Mesenchymal stem cell (in vitro differentiated cells and primary cell): ENCODE measurements around the gene IL26.

Source experiments
- DNase-seq: peaks from one replicate; pipeline ENCODE4 v3.0.0-alpha.2; 2013
- H2AFZ ChIP-seq: one replicate; pipeline ENCODE4 v1.6.1; 2013; ENCODE audit warnings: low read depth, mild to moderate bottlenecking, control low read depth, inconsistent platforms, low read length, moderate library complexity
- H2AK5ac ChIP-seq: 2 replicates; pipeline ENCODE4 v1.6.1; 2013; ENCODE audit warnings: low read length, moderate library complexity, mild to moderate bottlenecking, inconsistent platforms; ENCODE audit not compliant: severe bottlenecking
- H2BK120ac ChIP-seq: one replicate; pipeline ENCODE4 v1.6.1; 2013; ENCODE audit warnings: low read depth, mild to moderate bottlenecking, inconsistent platforms, low read length, moderate library complexity
- H2BK12ac ChIP-seq, 2 experiments: one replicate each; pipeline ENCODE4 v1.6.1; 2013; ENCODE audit warnings: inconsistent platforms in 2 of 2, low read length in 2 of 2, mild to moderate bottlenecking in 2 of 2, moderate library complexity in 2 of 2, control low read depth in 1 of 2
- H2BK15ac ChIP-seq: one replicate; pipeline ENCODE4 v1.6.1; 2013; ENCODE audit warnings: mild to moderate bottlenecking, low read depth, inconsistent platforms; ENCODE audit not compliant: poor library complexity, severe bottlenecking
- H2BK5ac ChIP-seq: 2 replicates; pipeline ENCODE4 v1.6.1; 2013; ENCODE audit warnings: low read depth, mild to moderate bottlenecking, low read length, control low read depth, inconsistent platforms; ENCODE audit not compliant: poor library complexity, severe bottlenecking
- H3K14ac ChIP-seq, 2 experiments: one replicate each; pipeline ENCODE4 v1.6.1; 2013; ENCODE audit warnings: inconsistent platforms in 2 of 2, low read length in 2 of 2, control low read depth in 1 of 2, mild to moderate bottlenecking in 1 of 2, moderate library complexity in 1 of 2
- H3K18ac ChIP-seq, 2 experiments: one replicate each; pipeline ENCODE4 v1.6.1; 2013; ENCODE audit warnings: inconsistent platforms in 2 of 2, low read length in 2 of 2, control low read depth in 1 of 2, low read depth in 1 of 2, mild to moderate bottlenecking in 1 of 2
- H3K23ac ChIP-seq, 2 experiments: one replicate each; pipeline ENCODE4 v1.6.1; 2013; ENCODE audit warnings: inconsistent platforms in 2 of 2, low read length in 2 of 2, mild to moderate bottlenecking in 2 of 2, moderate library complexity in 2 of 2, control low read depth in 1 of 2
- H3K27ac ChIP-seq: 2 replicates; pipeline ENCODE4 v1.5.1; 2013; ENCODE audit warnings: mild to moderate bottlenecking, moderate library complexity, low read length, control low read depth, inconsistent platforms; ENCODE audit not compliant: poor library complexity, severe bottlenecking
- H3K27me3 ChIP-seq, 2 experiments: 2 replicates each; pipeline versions ENCODE4 v1.6.1 to v1.7.0; 2013; ENCODE audit warnings: low read length in 2 of 2, mild to moderate bottlenecking in 2 of 2, moderate library complexity in 2 of 2, control low read depth in 1 of 2, inconsistent platforms in 1 of 2; ENCODE audit not compliant: control insufficient read depth in 1 of 2, insufficient read depth in 1 of 2
- H3K36me3 ChIP-seq, 2 experiments: 2 replicates each; pipeline versions ENCODE4 v1.6.1 to v1.7.0; 2013; ENCODE audit warnings: low read length in 2 of 2, control low read depth in 1 of 2, inconsistent platforms in 1 of 2, low read depth in 1 of 2, mild to moderate bottlenecking in 1 of 2; ENCODE audit not compliant: insufficient read depth in 2 of 2, control insufficient read depth in 1 of 2
- H3K4ac ChIP-seq, 2 experiments: one replicate each; pipeline ENCODE4 v1.6.1; 2013; ENCODE audit warnings: inconsistent platforms in 2 of 2, low read length in 2 of 2, mild to moderate bottlenecking in 2 of 2, moderate library complexity in 2 of 2, control low read depth in 1 of 2, low read depth in 1 of 2
- H3K4me1 ChIP-seq: 2 replicates; pipeline ENCODE4 v1.6.1; 2013; ENCODE audit warnings: low read depth, low read length, control low read depth; ENCODE audit not compliant: control insufficient read depth, insufficient read depth
- H3K4me2 ChIP-seq: 2 replicates; pipeline ENCODE4 v1.6.1; 2013; ENCODE audit warnings: low read length, mild to moderate bottlenecking, inconsistent platforms; ENCODE audit not compliant: poor library complexity, severe bottlenecking
- H3K4me3 ChIP-seq, 2 experiments: 2 replicates each; pipeline versions ENCODE4 v1.5.1 to v1.7.0; 2013; ENCODE audit warnings: low read length in 2 of 2, mild to moderate bottlenecking in 2 of 2, control low read depth in 1 of 2, low read depth in 1 of 2; ENCODE audit not compliant: insufficient read depth in 1 of 2
- H3K79me1 ChIP-seq: replicated peaks from 2 replicates; pipeline ENCODE4 v1.6.1; 2013; ENCODE audit warnings: mild to moderate bottlenecking, control low read depth, low read length, inconsistent platforms; ENCODE audit not compliant: poor library complexity, severe bottlenecking
- H3K9ac ChIP-seq: 2 replicates; pipeline ENCODE4 v1.7.0; 2013; ENCODE audit warnings: mild to moderate bottlenecking, low read length, moderate library complexity
- H3K9me3 ChIP-seq: 2 replicates; pipeline ENCODE4 v1.7.0; 2013; ENCODE audit warnings: mild to moderate bottlenecking, low read length; ENCODE audit not compliant: control insufficient read depth
- H4K8ac ChIP-seq: one replicate; pipeline ENCODE4 v1.6.1; 2013; ENCODE audit warnings: inconsistent platforms, mild to moderate bottlenecking, low read length, moderate library complexity
- H4K91ac ChIP-seq: one replicate; pipeline ENCODE4 v1.6.1; 2013; ENCODE audit warnings: mild to moderate bottlenecking, low read length, inconsistent platforms
- WGBS: methylation state at CpG from one replicate; pipeline ENCODE4 v1.1.7; 2013; ENCODE audit warnings: mixed read lengths; 5-methylcytosine and 5-hydroxymethylcytosine counted together

IL26 gene

DNA sequence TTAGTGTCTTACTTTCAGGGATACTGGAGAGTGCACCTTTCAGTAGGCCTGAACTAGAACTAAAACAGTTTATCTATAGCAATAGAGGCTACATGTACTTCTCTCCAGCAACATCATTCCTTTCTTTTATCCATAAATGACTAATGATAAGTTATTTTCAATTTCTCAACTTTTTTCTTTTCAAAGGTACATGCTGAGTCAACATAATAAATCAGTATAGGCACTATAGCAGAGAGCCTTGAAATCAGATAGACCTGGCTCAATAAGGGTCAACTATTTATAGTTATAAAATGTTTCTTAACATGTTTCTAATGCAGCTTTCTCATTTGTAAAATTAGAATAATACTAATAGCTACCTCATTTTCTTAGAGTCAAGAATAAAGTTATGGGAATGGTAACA lies 22.2 kb upstream of the IL26 start:
- no peak overlapping the region for H3K27ac ChIP-seq
- H4K8ac ChIP-seq: no peak overlapping the region
- H3K9me3 ChIP-seq: peaks cover 5% of the 10 kb centered on the region
- H3K27me3 ChIP-seq: peaks cover 0 to 3% of the 10 kb centered on the region in 2 experiments
- DNase-seq: no peak
- H3K9ac ChIP-seq: no peak overlapping the region
- no peak overlapping the region for H3K4me3 ChIP-seq
- no peak overlapping the region for H3K4me2 ChIP-seq
- peaks cover 4% of the 10 kb centered on the region for H3K4me1 ChIP-seq
- no peak overlapping the region for H2BK15ac ChIP-seq
- no peak overlapping the region for H3K23ac ChIP-seq
- H4K91ac ChIP-seq: no peak overlapping the region
- no peak overlapping the region for H2BK12ac ChIP-seq
- no peak overlapping the region for H2BK120ac ChIP-seq
- no peak overlapping the region for H2BK5ac ChIP-seq
- no peak overlapping the region for H3K4ac ChIP-seq
- H2AK5ac ChIP-seq: no peak overlapping the region
- no peaks in the 10 kb centered on the region for H3K79me1 ChIP-seq
- H2AFZ ChIP-seq: no peak overlapping the region
- H3K36me3 ChIP-seq: no peaks in the 10 kb centered on the region
- no peak overlapping the region for H3K14ac ChIP-seq
- no peak overlapping the region for H3K18ac ChIP-seq

- Histone ChIP-seq H3K9ac (no peak overlapping the region), H3K4me3 (no peak overlapping the region), H3K36me3 (no peaks in the 10 kb centered on the region), H2BK12ac (peak overlapping the region; percentile 92 to 93), H2BK120ac (peak overlapping the region; percentile 85), H3K79me1 (no peaks in the 10 kb centered on the region), H3K9me3 (peaks cover 5% of the 10 kb centered on the region), H2AFZ (no peak overlapping the region), H2BK5ac (no peak overlapping the region), H3K4ac (peak overlapping the region; percentile 67 to 81), H3K18ac (peak overlapping the region; percentile 69 to 90), H4K91ac (peak overlapping the region; percentile 95), H2BK15ac (no peak overlapping the region), H3K14ac (peak overlapping the region in 1 of 2 experiments; percentile 87), H4K8ac (peak overlapping the region; percentile 69), H3K4me1 (peaks cover 4% of the 10 kb centered on the region), H3K27ac (no peak overlapping the region), H3K23ac (no peak overlapping the region), H3K4me2 (no peak overlapping the region), H2AK5ac (no peak overlapping the region), H3K27me3 (peaks cover 0 to 3% of the 10 kb centered on the region in 2 experiments)
- WGBS: 92% methylated on average over 6 of the region's 6 CpGs
- no peak for DNase-seq
Measured at GRCh38 chr12:68246350-68246749, 20.7 kb upstream of the IL26 start.

- Histone ChIP-seq H3K4me1 (peaks cover 4% of the 10 kb centered on the region), H3K36me3 (no peaks in the 10 kb centered on the region), H2BK120ac (peak overlapping the region; percentile 61), H4K8ac (peak overlapping the region; percentile 84), H2BK12ac (peak overlapping the region; percentile 10 to 77), H4K91ac (peak overlapping the region; percentile 83), H2AK5ac (no peak overlapping the region), H3K27ac (no peak overlapping the region), H3K27me3 (peaks cover 0 to 3% of the 10 kb centered on the region in 2 experiments), H2AFZ (no peak overlapping the region), H3K23ac (no peak overlapping the region), H3K9me3 (peaks cover 5% of the 10 kb centered on the region), H3K4me3 (peak overlapping the region in 1 of 2 experiments; percentile 62), H3K4me2 (peak overlapping the region; percentile 17), H3K14ac (no peak overlapping the region), H2BK15ac (no peak overlapping the region), H3K4ac (peak overlapping the region; percentile 13 to 19), H2BK5ac (no peak overlapping the region), H3K18ac (peak overlapping the region; percentile 45 to 58), H3K79me1 (no peaks in the 10 kb centered on the region), H3K9ac (peak overlapping the region; percentile 61)
- peak; percentile 55 for DNase-seq
- WGBS: 3% methylated on average over 6 of the region's 6 CpGs
Measured at GRCh38 chr12:68245180-68246021, 19.8 kb upstream of the IL26 start.

GRCh38 chr12:68242777-68243176 lies 17.2 kb upstream of the IL26 start:
- H3K4ac ChIP-seq: no peak overlapping the region
- no peak overlapping the region for H4K91ac ChIP-seq
- H3K18ac ChIP-seq: no peak overlapping the region
- H2AK5ac ChIP-seq: no peak overlapping the region
- H3K27me3 ChIP-seq: peaks cover 0 to 3% of the 10 kb centered on the region in 2 experiments
- H2AFZ ChIP-seq: no peak overlapping the region
- peaks cover 6% of the 10 kb centered on the region for H3K4me1 ChIP-seq
- no peak overlapping the region for H3K4me3 ChIP-seq
- DNase-seq: no peak
- no peak overlapping the region for H4K8ac ChIP-seq
- H3K14ac ChIP-seq: no peak overlapping the region
- H3K27ac ChIP-seq: no peak overlapping the region
- no peak overlapping the region for H2BK120ac ChIP-seq
- no peak overlapping the region for H2BK12ac ChIP-seq
- no peak overlapping the region for H3K23ac ChIP-seq
- no peaks in the 10 kb centered on the region for H3K36me3 ChIP-seq
- H3K9me3 ChIP-seq: peaks cover 5% of the 10 kb centered on the region
- H3K9ac ChIP-seq: no peak overlapping the region
- no peak overlapping the region for H3K4me2 ChIP-seq
- H2BK5ac ChIP-seq: no peak overlapping the region
- H2BK15ac ChIP-seq: no peak overlapping the region
- no peaks in the 10 kb centered on the region for H3K79me1 ChIP-seq
